Gastroesophageal sphincter (tissue), 4 donors: ENCODE results near the gene AFG1L. TPM values are rescaled to one million over a fixed set of nuclear protein-coding genes. Genes with fewer than 3 reads are reported as not detected.

Experiments
- ATAC-seq: fragments of 150-250 bp; one replicate; pipeline ENCODE4 v1.9.1; 2016; ENCODE audit warnings: mild to moderate bottlenecking, moderate library complexity
- H3K27ac ChIP-seq, 4 donors: fragments of 200-600 bp; sonication (generic) in 3 of 4; 1 replicate in 3 of 4; 2 replicates in 1 of 4; pipeline ENCODE4 v1.5.1; 2016 to 2019
- H3K27me3 ChIP-seq: fragments of 200-600 bp; sonication (generic); one replicate; pipeline ENCODE4 v1.5.1; 2019
- H3K36me3 ChIP-seq, 2 donors: fragments of 200-600 bp; sonication (generic); one replicate each; pipeline ENCODE4 v1.5.1; 2019; ENCODE audit warnings: control low read depth in 1 of 2
- H3K4me1 ChIP-seq, 3 donors: fragments of 200-600 bp; sonication (generic); 1 replicate in 2 of 3; 2 replicates in 1 of 3; pipeline ENCODE4 v1.5.1; 2016 to 2019; ENCODE audit warnings: control low read depth in 2 of 3
- H3K4me3 ChIP-seq, 2 donors: fragments of 200-600 bp; sonication (generic); one replicate each; pipeline ENCODE4 v1.5.1; 2019; ENCODE audit warnings: mild to moderate bottlenecking in 1 of 2, moderate library complexity in 1 of 2
- H3K9me3 ChIP-seq, 3 donors: fragments of 200-600 bp; sonication (generic); one replicate each; pipeline ENCODE4 v1.5.1; 2017 to 2019; ENCODE audit warnings: control low read depth in 2 of 3
- CTCF ChIP-seq, 4 experiments: fragments of 200-600 bp in 2 of 4; fragments of 450-650 bp in 2 of 4; sonication (generic) in 1 of 4; IDR thresholded peaks; one replicate each; pipeline ENCODE4 v1.5.1; 2017 to 2019; ENCODE audit warnings: antibody characterized with exemption in 4 of 4, mild to moderate bottlenecking in 2 of 4, moderate library complexity in 2 of 4
- EP300 ChIP-seq: sonication (generic); formaldehyde crosslinking; IDR thresholded peaks from one replicate; pipeline ENCODE4 v1.6.1; 2017; ENCODE audit warnings: antibody characterized with exemption, mild to moderate bottlenecking
- POLR2A ChIP-seq, 2 donors: fragments of 450-650 bp; IDR thresholded peaks; one replicate each; pipeline ENCODE4 v1.6.1; 2017; ENCODE audit warnings: antibody characterized with exemption in 2 of 2, mild to moderate bottlenecking in 2 of 2, moderate library complexity in 1 of 2
- POLR2AphosphoS5 ChIP-seq: sonication (generic); formaldehyde crosslinking; IDR thresholded peaks from one replicate; pipeline ENCODE4 v1.6.1; 2017; ENCODE audit warnings: antibody characterized with exemption
- WGBS, 2 donors: methylation state at CpG; one replicate each; pipeline ENCODE4 v1.1.5; 2018; ENCODE audit warnings: low coverage in 1 of 2; 5-methylcytosine and 5-hydroxymethylcytosine counted together
- total RNA-seq, 4 donors: library from RNA; depleted of rRNA; stranded (reverse); fragments of >200 nt; gene quantifications; one replicate each; pipeline ENCODE4 v1.1.0, GENCODE V29; 2016

AFG1L gene
- total RNA-seq, 4 donors from 2014 or later = 1.6 to 7.6 (median 5.7) TPM

GRCh38 chr6:108468346-108468745, 173.5 kb downstream of the AFG1L start:
- Histone ChIP-seq H3K27ac (no peak overlapping the region), H3K27me3 (no peaks in the 10 kb centered on the region), H3K36me3 (no peaks in the 10 kb centered on the region), H3K9me3 (no peaks in the 10 kb centered on the region), H3K4me1 (peaks cover 0 to 7% (median 0%) of the 10 kb centered on the region in 3 donors), H3K4me3 (no peak overlapping the region)
- 67 to 80% methylated on average over 1 of the region's 1 CpG for WGBS, 2 donors
- no peak for ATAC-seq
- TF ChIP-seq POLR2AphosphoS5 = no peak
- TF ChIP-seq POLR2A (IDR thresholded peaks at IDR 0.05) = no peak
- TF ChIP-seq CTCF (IDR thresholded peaks at IDR 0.05) = no peak
- TF ChIP-seq EP300 = no peak

DNA sequence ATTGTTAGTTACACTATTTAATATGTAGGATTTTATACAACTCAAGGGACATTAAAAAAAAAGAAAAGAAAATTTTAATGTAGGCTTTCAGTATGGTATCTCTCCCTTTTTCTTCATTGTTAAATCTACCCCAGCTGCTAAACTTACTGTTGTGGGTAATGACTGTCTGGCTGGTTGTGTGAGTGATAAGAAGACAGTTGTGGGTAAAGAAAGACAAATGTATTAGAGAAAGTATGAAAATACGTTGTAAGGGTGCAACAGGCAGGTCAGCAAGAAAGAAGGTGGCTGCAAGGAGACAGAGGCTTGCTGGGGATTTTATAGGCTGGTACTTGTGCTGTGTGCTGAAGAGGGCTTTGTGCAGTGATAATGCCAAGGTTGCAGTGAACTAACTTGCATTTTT, 174.5 kb downstream of the AFG1L start:
- Histone ChIP-seq H3K36me3 (no peaks in the 10 kb centered on the region), H3K4me1 (no peaks in the 10 kb centered on the region), H3K27ac (no peak overlapping the region), H3K27me3 (no peaks in the 10 kb centered on the region), H3K9me3 (no peaks in the 10 kb centered on the region), H3K4me3 (no peak overlapping the region)
- 71 to 78% methylated on average over 1 of the region's 1 CpG for WGBS, 2 donors
- no peak for TF ChIP-seq POLR2A (IDR thresholded peaks at IDR 0.05)
- TF ChIP-seq POLR2AphosphoS5 = no peak
- TF ChIP-seq CTCF (IDR thresholded peaks at IDR 0.05) = no peak
- TF ChIP-seq EP300 = no peak
- ATAC-seq = no peak

- H3K27ac ChIP-seq = no peak overlapping the region
- H3K9me3 ChIP-seq = no peaks in the 10 kb centered on the region
- peaks cover 0 to 11% of the 10 kb centered on the region in 2 donors for H3K36me3 ChIP-seq
- TF ChIP-seq POLR2A (IDR thresholded peaks at IDR 0.05) (no peak), POLR2AphosphoS5 (no peak), CTCF (IDR thresholded peaks at IDR 0.05) (no peak), EP300 (no peak)
- H3K4me1 ChIP-seq = no peaks in the 10 kb centered on the region
- H3K4me3 ChIP-seq = no peak overlapping the region
- no peak for ATAC-seq
- no peaks in the 10 kb centered on the region for H3K27me3 ChIP-seq
- WGBS, 2 donors = 71 to 94% methylated on average over 2 of the region's 2 CpGs
Measured at GRCh38 chr6:108473197-108473596, 178.3 kb downstream of the AFG1L start.

DNA sequence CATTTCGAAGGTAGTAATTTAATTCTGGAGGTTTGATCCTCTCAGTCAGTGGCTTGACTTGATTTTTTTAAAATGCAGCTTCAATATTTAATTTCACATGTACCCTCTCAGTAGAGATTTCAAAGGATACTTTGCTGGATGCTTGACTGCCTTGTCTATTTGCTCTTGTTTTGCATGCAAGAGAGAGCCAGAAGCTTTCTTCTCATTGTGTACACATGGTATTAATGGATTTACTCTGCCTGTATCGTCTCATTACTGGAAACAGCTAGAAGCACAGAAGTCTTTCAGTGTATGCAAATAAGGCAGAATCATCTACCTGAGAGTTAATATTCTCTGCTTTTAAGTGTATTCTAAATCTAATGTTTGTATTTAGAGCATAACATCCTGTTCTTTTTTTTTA, 181.5 kb downstream of the AFG1L start:
- H3K9me3 ChIP-seq = no peaks in the 10 kb centered on the region
- no peak overlapping the region for H3K4me3 ChIP-seq
- no peak overlapping the region for H3K27ac ChIP-seq
- peaks cover 0 to 13% of the 10 kb centered on the region in 2 donors for H3K36me3 ChIP-seq
- no peaks in the 10 kb centered on the region for H3K27me3 ChIP-seq
- WGBS, 2 donors = 86 to 94% methylated on average over 2 of the region's 2 CpGs
- ATAC-seq = no peak
- no peaks in the 10 kb centered on the region for H3K4me1 ChIP-seq
- TF ChIP-seq EP300 (no peak), CTCF (IDR thresholded peaks at IDR 0.05) (no peak), POLR2AphosphoS5 (no peak), POLR2A (IDR thresholded peaks at IDR 0.05) (no peak)

DNA sequence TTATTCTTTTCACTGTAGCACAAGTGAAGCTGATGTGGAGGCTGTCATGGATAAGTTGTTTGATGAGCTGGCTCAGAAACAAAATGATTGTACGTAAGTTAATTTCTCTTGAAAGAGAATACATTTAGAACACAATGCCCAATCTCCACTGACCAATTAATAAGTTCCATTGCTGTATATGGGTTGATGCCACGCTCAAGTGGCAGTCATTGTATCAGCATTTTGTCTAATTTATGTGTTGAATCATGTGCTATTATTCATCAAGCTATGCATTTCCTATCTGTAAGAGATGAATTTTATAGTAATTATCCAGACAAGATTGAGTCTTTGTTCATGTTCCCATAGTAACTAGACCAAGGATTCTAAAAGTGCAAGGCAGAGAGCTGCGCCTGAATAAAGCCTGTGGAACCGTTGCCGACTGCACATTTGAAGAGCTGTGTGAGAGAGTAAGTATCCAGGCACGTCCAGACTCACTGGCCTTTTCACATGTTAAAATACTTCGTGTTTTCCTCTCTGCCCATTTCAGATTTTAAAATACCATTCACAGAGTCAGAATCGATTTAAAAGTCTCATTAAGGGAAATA, 182.1 kb downstream of the AFG1L start:
- WGBS, 2 donors = 73 to 91% methylated on average over 8 of the region's 8 CpGs
- Histone ChIP-seq H3K27me3 (no peaks in the 10 kb centered on the region), H3K27ac (no peak overlapping the region), H3K9me3 (no peaks in the 10 kb centered on the region), H3K4me1 (no peaks in the 10 kb centered on the region), H3K4me3 (no peak overlapping the region), H3K36me3 (peaks cover 0 to 13% of the 10 kb centered on the region in 2 donors)
- ATAC-seq = no peak
- TF ChIP-seq EP300 (no peak), POLR2AphosphoS5 (no peak), POLR2A (IDR thresholded peaks at IDR 0.05) (no peak), CTCF (IDR thresholded peaks at IDR 0.05) (no peak)
